ENCODE results near the gene GRIN1.

- TF ChIP-seq ZNF561 (tag by site-specific recombination; IDR thresholded peaks at IDR 0.05; ENCODE audit: borderline replicate concordance) (no peak), ZBTB21 (tag by site-specific recombination; IDR thresholded peaks at IDR 0.05) (no peak), REST (tag by site-specific recombination; IDR thresholded peaks at IDR 0.05) (no peak), ZNF274 (IDR thresholded peaks at IDR 0.05; ENCODE audit: low read length) (no peak), ZNF274 (tag by site-specific recombination; IDR thresholded peaks at IDR 0.05; ENCODE audit: borderline replicate concordance) (no peak), CTCF (tag by site-specific recombination; IDR thresholded peaks at IDR 0.05) (no peak), ZNF10 (tag by site-specific recombination; IDR thresholded peaks at IDR 0.05) (no peak), ZNF280D (tag by site-specific recombination; IDR thresholded peaks at IDR 0.05) (no peak), KLF10 (tag by site-specific recombination; IDR thresholded peaks at IDR 0.05) (no peak)
These were observed 11.1 kb downstream of the GRIN1 start for GRCh38 chr9:137149942-137150616.

Measured in HEK293 (cell line).